PC-3 (cell line): ENCODE measurements around the gene NPIPB6. TPM values are rescaled to one million over a fixed set of nuclear protein-coding genes. Genes with fewer than 3 reads are reported as not detected.
A peak's percentile ranks its signal among the peaks of the same experiment; 100 is the strongest.
"Not testable (repeated sequence)": the region's sequence is repeated elsewhere in the genome, so short reads cannot be mapped to it uniquely, and the experiment has no call there.

ENCODE experiments used
- ATAC-seq: fragments of 200-7000 bp; cut with Tn5 transposase; 2 replicates; pipeline ENCODE4 v1.9.1; 2020; ENCODE audit warnings: mild to moderate bottlenecking, moderate library complexity
- BruUV-seq: library from RNA; stranded (reverse); fragments of 400-500 nt; replicated peaks from 2 replicates; lab custom pipeline; 2021; lab: Mats Ljungman, UMichigan
- CTCF ChIA-PET: fragments of 300-600 bp; sonication (Branson Sonifier 250); formaldehyde crosslinking; loops from one replicate; lab custom pipeline; 2022; ENCODE audit warnings: antibody characterized with exemption; lab: Charles Lee
- POLR2A ChIA-PET: fragments of 300-600 bp; sonication (Branson Sonifier 250); formaldehyde crosslinking; loops from one replicate; lab custom pipeline; 2022; ENCODE audit warnings: antibody characterized with exemption; ENCODE audit not compliant: unreplicated experiment; lab: Charles Lee
- DNase-seq: peaks from one replicate; pipeline ENCODE4 v3.0.0-alpha.2; 2015
- H2AFZ ChIP-seq: fragments of 300-600 bp; sonication (generic); 2 replicates; pipeline ENCODE4 v1.6.0; 2016; ENCODE audit warnings: antibody characterized with exemption, low read length
- H3F3A ChIP-seq: fragments of 300-600 bp; sonication (generic); one replicate; pipeline ENCODE4 v1.6.0; 2017; ENCODE audit warnings: antibody characterized with exemption, low read length, control low read depth, mild to moderate bottlenecking; ENCODE audit not compliant: unreplicated experiment
- H3K27ac ChIP-seq: fragments of 300-600 bp; sonication (generic); 2 replicates; pipeline ENCODE4 v1.5.1; 2016; ENCODE audit warnings: mild to moderate bottlenecking, low read length
- H3K27me3 ChIP-seq: fragments of 300-600 bp; sonication (generic); 2 replicates; pipeline ENCODE4 v1.6.1; 2016; ENCODE audit warnings: low read length, mixed read lengths
- H3K36me3 ChIP-seq: fragments of 300-600 bp; sonication (generic); 2 replicates; pipeline ENCODE4 v1.6.1; 2016; ENCODE audit warnings: low read depth, mixed run types, low read length, mixed read lengths
- H3K4me1 ChIP-seq: fragments of 300-600 bp; sonication (generic); 2 replicates; pipeline ENCODE4 v1.5.1; 2016; ENCODE audit warnings: low read length; ENCODE audit not compliant: insufficient read depth
- H3K4me2 ChIP-seq: fragments of 300-600 bp; sonication (generic); 2 replicates; pipeline ENCODE4 v1.6.0; 2016; ENCODE audit warnings: low read length
- H3K4me3 ChIP-seq: fragments of 300-600 bp; sonication (generic); 2 replicates; pipeline ENCODE4 v1.5.1; 2016; ENCODE audit warnings: mild to moderate bottlenecking, low read length, mixed read lengths
- H3K79me2 ChIP-seq: fragments of 300-600 bp; sonication (generic); 2 replicates; pipeline ENCODE4 v1.6.1; 2017; ENCODE audit warnings: low read length, mixed read lengths
- H3K9ac ChIP-seq: fragments of 300-600 bp; sonication (generic); 2 replicates; pipeline ENCODE4 v1.6.0; 2016; ENCODE audit warnings: mild to moderate bottlenecking, low read length
- H3K9me2 ChIP-seq: fragments of 300-600 bp; sonication (generic); replicated peaks from 2 replicates; pipeline ENCODE4 v1.6.1; 2016; ENCODE audit warnings: mixed run types, low read length, mixed read lengths
- H3K9me3 ChIP-seq: fragments of 300-600 bp; sonication (generic); 2 replicates; pipeline ENCODE4 v1.6.1; 2016; ENCODE audit warnings: low read length, mixed read lengths
- H4K20me1 ChIP-seq: fragments of 300-600 bp; sonication (generic); 2 replicates; pipeline ENCODE4 v1.6.1; 2016; ENCODE audit warnings: low read length, mixed read lengths
- intact Hi-C: fragments of 100-400 bp; cut with micrococcal nuclease; formaldehyde crosslinking; loops from 2 replicates; pipeline ENCODE4 v1.9.0; 2023
- total RNA-seq: library from RNA; depleted of rRNA; stranded (reverse); fragments of >200 nt; gene quantifications from 2 replicates; pipeline ENCODE4 v1.2.3, GENCODE V29; 2014

Gene NPIPB6
- total RNA-seq, 1 experiment from 2014 or later = 2.5 TPM

- H4K20me1 ChIP-seq, POLR2A ChIA-PET, H3K9ac ChIP-seq, H3K27ac ChIP-seq, H3F3A ChIP-seq, DNase-seq, H3K4me1 ChIP-seq, H3K9me3 ChIP-seq, H3K9me2 ChIP-seq, H2AFZ ChIP-seq, H3K36me3 ChIP-seq, CTCF ChIA-PET, intact Hi-C loops, H3K79me2 ChIP-seq, H3K4me2 ChIP-seq, H3K4me3 ChIP-seq, H3K27me3 ChIP-seq: not testable (repeated sequence)
- ATAC-seq = peak; percentile 75
- BruUV-seq = TSS peak; percentile 40
Measured at GRCh38 chr16:28375115-28375514, 11.8 kb upstream of the NPIPB6 start.

GRCh38 chr16:28374281-28374680 lies 11.0 kb upstream of the NPIPB6 start:
- CTCF ChIA-PET, H3K27ac ChIP-seq, H4K20me1 ChIP-seq, H3K79me2 ChIP-seq, H3K4me2 ChIP-seq, intact Hi-C loops, DNase-seq, H3K9me3 ChIP-seq, H3K4me1 ChIP-seq, H3K9ac ChIP-seq, BruUV-seq, POLR2A ChIA-PET, H3F3A ChIP-seq, H3K27me3 ChIP-seq, H3K9me2 ChIP-seq, H3K4me3 ChIP-seq, ATAC-seq, H2AFZ ChIP-seq, H3K36me3 ChIP-seq: not testable (repeated sequence)

DNA sequence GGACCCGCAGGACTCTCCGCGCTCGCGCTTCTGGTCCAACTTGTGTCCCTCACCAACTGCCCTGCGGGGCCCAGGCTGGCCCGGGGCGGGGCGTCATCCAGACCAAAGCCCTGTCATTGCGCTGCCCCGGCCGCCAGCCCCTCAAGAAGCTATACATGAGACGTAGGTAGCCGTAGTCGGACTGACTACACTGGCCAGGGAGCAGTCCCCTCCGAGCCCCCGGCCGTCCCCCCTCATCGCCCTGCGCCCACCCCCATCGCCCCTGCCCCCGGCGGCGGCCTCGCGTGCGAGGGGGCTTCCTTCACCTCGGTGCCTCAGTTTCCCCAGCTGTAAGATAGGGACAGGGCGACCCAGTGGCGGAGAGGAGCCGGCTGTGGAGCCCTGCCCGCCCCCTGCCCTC lies 4.6 kb upstream of the NPIPB6 start:
- CTCF ChIA-PET, H4K20me1 ChIP-seq, H3K27me3 ChIP-seq, H3K9me2 ChIP-seq, H3K36me3 ChIP-seq, H3K27ac ChIP-seq, H3K9ac ChIP-seq, ATAC-seq, H3K4me3 ChIP-seq, H3K79me2 ChIP-seq, DNase-seq, H3K4me1 ChIP-seq, H2AFZ ChIP-seq, POLR2A ChIA-PET, H3F3A ChIP-seq, H3K9me3 ChIP-seq, intact Hi-C loops, BruUV-seq, H3K4me2 ChIP-seq: not testable (repeated sequence)

- H3K27ac ChIP-seq, DNase-seq, H3K27me3 ChIP-seq, H3K79me2 ChIP-seq, H2AFZ ChIP-seq, CTCF ChIA-PET, POLR2A ChIA-PET, H3K9me3 ChIP-seq, H3K36me3 ChIP-seq, H3K4me2 ChIP-seq, BruUV-seq, intact Hi-C loops, H3K4me1 ChIP-seq, H4K20me1 ChIP-seq, H3K9me2 ChIP-seq, H3F3A ChIP-seq, H3K9ac ChIP-seq, H3K4me3 ChIP-seq: not testable (repeated sequence)
- peak; percentile 98 for ATAC-seq
Measured at GRCh38 chr16:28364268-28365173, 1.2 kb upstream of the NPIPB6 start.

- H3K4me1 ChIP-seq, H3K9me2 ChIP-seq, H3F3A ChIP-seq, intact Hi-C loops, DNase-seq, H3K4me2 ChIP-seq, H3K4me3 ChIP-seq, BruUV-seq, H4K20me1 ChIP-seq, POLR2A ChIA-PET, H3K36me3 ChIP-seq, H3K9me3 ChIP-seq, H3K9ac ChIP-seq, H2AFZ ChIP-seq, H3K79me2 ChIP-seq, ATAC-seq, H3K27me3 ChIP-seq, H3K27ac ChIP-seq, CTCF ChIA-PET: not testable (repeated sequence)
Measured at GRCh38 chr16:28362600-28362999, 708 bp downstream of the NPIPB6 start.

DNA sequence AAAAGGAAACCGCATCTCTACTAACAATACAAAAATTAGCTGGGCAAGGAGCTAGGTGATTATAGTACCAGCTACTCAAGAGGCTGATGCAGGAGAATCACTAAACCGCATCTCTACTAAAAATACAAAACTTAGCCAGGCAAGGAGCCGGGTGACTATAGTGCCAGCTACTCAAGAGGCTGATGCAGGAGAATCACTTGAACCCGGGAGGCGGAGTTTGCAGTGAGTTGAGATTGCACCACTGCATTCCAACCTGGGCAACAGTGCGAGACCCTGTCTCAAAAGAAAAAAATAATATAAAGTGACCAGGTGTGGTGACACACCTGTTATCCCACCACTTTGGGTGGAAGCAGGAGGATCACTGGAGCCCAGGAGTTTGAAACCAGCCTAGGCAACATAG lies 25.1 kb downstream of the NPIPB6 start:
- CTCF ChIA-PET, H3K27ac ChIP-seq, H3K9ac ChIP-seq, H3K27me3 ChIP-seq, intact Hi-C loops, H3K4me3 ChIP-seq, H3K4me2 ChIP-seq, H2AFZ ChIP-seq, H4K20me1 ChIP-seq, H3K9me2 ChIP-seq, BruUV-seq, H3F3A ChIP-seq, ATAC-seq, POLR2A ChIA-PET, H3K79me2 ChIP-seq, H3K9me3 ChIP-seq, H3K4me1 ChIP-seq, DNase-seq, H3K36me3 ChIP-seq: not testable (repeated sequence)
